D721Med (cell line): ENCODE results near the gene SIGLEC11.

Experiments used
- DNase-seq: peaks from one replicate; pipeline ENCODE4 v3.0.0; 2011; ENCODE audit warnings: low spot score; ENCODE audit not compliant: insufficient read length
- FAIRE-seq: peaks from 2 replicates; lab custom pipeline; 2011; peaks lifted over from hg19 to GRCh38; lab: Jason Lieb, UNC
- TF ChIP-seq, protein P1 (sequence below): IDR thresholded peaks from 2 replicates; pipeline ENCODE4 v1.5.1; 2012; ENCODE audit warnings: mild to moderate bottlenecking, control low read depth; ENCODE audit not compliant: insufficient read depth; ENCODE audit errors: missing control alignments

SIGLEC11 gene

DNA sequence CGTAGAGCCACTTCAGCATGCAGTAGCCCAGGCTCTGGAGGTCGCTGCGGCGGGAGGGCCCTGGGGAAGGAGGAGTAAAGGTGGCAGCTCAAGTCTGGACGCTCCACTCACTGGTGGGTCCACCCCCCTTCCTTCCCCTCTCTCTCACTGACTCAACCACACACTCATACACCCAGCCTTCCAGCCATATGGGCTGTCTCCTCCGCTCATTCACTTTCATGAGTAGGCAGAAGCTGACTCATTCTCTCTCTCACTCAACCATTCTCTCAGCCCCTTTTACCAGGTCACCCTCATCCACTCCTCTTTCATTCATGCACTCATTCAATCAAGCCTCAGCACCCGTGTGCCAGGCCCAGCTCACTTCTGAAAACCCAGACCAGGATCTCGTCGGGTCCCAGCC, 27.5 kb upstream of the SIGLEC11 start:
- FAIRE-seq (no peak), DNase-seq (no peak)
- TF ChIP-seq, protein P1, sequence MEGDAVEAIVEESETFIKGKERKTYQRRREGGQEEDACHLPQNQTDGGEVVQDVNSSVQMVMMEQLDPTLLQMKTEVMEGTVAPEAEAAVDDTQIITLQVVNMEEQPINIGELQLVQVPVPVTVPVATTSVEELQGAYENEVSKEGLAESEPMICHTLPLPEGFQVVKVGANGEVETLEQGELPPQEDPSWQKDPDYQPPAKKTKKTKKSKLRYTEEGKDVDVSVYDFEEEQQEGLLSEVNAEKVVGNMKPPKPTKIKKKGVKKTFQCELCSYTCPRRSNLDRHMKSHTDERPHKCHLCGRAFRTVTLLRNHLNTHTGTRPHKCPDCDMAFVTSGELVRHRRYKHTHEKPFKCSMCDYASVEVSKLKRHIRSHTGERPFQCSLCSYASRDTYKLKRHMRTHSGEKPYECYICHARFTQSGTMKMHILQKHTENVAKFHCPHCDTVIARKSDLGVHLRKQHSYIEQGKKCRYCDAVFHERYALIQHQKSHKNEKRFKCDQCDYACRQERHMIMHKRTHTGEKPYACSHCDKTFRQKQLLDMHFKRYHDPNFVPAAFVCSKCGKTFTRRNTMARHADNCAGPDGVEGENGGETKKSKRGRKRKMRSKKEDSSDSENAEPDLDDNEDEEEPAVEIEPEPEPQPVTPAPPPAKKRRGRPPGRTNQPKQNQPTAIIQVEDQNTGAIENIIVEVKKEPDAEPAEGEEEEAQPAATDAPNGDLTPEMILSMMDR, result no peak

DNA sequence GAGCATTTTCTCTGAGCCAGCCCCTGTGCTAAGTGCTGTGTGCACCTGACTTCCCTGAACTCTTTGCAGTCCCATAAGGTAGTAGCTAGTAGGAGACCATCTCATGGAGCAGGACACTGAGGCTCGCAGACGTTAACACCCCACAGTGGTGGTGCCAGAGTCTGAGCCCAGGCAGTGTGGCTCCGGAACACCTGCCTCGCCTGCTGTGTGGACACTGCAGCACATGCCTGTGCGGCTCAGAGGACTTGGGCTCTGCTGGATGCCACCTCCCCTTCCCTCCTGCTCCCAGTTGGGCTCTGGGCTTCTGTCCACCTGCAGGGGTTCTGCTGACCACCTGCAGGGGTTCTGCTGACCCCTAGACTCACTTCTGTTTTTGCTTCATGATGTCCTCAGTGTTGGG, 27.0 kb upstream of the SIGLEC11 start:
- DNase-seq (no peak), FAIRE-seq (no peak)
- TF ChIP-seq, protein P1, result no peak

DNA sequence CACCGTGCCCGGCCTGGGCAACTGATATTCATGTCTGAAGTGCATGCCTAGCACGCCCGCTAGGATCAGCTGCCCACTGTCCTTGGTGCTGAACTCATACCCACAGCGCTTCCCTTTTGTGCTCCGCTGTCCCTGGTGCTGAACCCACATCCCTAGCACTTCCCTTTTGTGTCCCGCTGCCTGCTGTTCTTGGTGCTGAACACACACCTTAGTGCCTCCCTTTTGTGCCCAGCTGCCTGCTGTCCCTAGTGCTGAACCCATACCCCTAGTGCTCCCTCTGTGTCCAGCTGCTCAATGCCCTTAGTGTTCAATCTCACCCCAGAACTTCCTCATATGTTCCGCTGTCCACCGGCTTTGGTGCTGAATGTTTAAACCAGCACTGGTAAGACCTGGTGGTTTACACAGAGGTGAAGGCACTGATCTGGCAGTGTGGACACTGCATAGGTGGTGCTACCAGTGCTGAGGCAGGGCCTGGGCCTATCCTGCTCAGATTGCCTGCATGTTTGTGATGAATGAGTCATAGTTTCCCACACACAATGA, 26.3 kb upstream of the SIGLEC11 start:
- DNase-seq (no peak), FAIRE-seq (no peak)
- TF ChIP-seq, protein P1, result no peak

DNA sequence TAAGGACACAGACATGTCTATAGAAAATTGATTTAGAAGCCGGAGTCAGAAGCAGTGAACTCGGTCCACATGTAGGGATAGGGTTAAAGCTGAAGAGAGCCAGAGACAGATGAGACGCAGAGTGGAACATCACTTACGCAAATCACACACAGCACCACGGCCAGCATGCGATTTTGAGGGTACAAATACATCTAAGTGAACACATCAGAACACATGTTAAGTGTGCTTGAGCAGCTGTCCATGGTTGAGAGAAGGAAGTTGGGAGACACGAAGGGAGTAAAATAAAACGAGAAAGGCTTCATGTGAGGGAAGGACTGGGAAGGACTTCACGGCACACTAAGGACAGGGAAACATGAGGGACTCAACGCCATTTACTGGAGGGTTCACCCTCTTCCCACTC, 25.4 kb upstream of the SIGLEC11 start:
- DNase-seq (no peak), FAIRE-seq (no peak)
- TF ChIP-seq, protein P1, result no peak

DNA sequence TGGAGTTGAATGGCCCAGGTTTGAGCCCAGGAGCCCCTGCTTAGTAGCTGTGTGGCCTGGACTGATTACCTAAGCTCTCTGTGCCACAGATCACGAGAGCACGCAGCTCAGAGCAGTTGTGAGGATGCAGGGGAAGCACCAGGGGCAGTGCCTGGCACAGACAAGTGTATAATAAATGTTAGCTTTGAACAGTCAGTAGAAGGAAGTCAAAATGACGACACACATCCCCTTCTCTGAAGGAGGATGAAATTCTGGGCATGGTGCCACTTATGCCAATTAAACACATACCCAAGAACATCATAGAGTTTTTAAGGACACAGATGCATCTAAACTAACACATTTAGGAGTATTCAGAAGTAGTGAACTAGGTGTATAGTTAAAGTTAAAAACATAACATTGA, 24.9 kb upstream of the SIGLEC11 start:
- no peak for FAIRE-seq
- DNase-seq, result no peak
- TF ChIP-seq, protein P1, result no peak

DNA sequence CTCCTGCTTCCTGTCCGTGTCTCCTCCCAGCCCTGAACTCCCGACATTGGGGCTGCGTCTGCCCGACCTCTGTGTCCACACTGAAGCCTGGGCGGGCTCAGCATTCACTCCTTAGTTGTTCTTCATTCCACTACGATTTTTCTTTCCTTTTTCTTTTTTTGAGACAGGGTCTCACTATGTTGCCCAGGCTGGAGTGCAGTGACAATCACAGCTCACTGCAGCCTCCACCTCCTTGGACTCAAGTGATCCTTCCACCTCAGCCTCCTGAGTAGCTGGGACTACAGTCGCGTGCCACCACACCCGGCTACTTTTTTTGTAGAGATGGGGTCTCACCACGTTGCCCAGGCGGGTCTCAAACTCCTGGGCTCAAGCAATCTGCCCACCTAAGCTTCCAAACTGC, 23.5 kb upstream of the SIGLEC11 start:
- TF ChIP-seq, protein P1, result no peak

DNA sequence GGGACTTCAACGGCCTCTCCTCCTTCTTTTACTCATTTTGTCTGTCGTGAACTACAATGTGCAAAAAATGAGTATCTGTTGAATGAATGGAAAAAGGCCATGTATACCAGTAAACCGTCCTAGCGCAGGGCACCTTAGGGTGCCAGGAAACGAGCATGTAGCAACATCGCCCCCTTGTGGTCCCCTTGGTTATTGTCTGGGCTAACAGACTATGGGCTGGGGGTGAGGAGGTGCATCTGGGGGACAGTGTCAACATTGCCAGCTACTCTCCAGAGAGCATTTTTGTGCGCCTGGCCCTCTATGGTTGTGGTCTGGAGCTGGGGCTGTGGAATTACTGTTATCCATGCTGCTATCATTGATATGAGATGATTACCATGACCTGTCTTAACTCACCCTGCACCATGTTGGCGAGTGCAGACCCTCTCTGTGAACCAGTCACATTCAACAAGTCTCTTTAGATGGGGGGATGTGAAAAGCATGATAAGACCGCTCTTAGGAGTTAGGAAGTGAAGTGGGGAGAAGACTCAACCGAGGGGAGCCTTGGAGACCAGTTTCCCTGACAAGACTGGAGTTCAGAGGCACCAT, 22.8 kb upstream of the SIGLEC11 start:
- FAIRE-seq (no peak), DNase-seq (peak; percentile 50)
- TF ChIP-seq, protein P1, result peak; percentile 76

More for the DNA sequence above, 23.5 kb upstream of the SIGLEC11 start:
- DNase-seq, result no peak
- no peak for FAIRE-seq
